GM12873 (cell line): Measurements from ENCODE around the gene HOXB7.

ENCODE experiments used
- CTCF ChIP-seq: IDR thresholded peaks from 2 replicates; pipeline ENCODE4 v1.5.1; 2012; ENCODE audit warnings: low read depth, mild to moderate bottlenecking, moderate library complexity, low read length, control low read depth; ENCODE audit not compliant: insufficient read depth; ENCODE audit errors: missing control alignments

Gene HOXB7

DNA sequence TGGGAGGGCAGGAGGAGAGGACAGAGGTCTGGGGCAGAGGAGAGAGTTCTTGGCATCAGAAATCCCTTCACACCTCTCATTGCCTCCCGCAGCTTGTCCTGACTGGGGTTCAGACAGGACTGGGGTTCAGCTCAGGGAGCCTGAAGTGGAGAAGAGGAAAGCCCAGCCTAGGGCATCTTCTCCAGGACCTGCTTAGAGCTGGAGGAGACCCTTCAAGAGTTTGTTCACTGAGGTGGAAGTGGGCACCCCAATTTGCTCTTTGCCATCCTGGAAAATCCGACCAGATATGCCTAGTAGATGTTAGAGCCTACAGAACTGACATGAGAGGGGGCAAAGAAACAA is 22.8 kb downstream of the HOXB7 start:
- TF ChIP-seq CTCF, result no peak

DNA sequence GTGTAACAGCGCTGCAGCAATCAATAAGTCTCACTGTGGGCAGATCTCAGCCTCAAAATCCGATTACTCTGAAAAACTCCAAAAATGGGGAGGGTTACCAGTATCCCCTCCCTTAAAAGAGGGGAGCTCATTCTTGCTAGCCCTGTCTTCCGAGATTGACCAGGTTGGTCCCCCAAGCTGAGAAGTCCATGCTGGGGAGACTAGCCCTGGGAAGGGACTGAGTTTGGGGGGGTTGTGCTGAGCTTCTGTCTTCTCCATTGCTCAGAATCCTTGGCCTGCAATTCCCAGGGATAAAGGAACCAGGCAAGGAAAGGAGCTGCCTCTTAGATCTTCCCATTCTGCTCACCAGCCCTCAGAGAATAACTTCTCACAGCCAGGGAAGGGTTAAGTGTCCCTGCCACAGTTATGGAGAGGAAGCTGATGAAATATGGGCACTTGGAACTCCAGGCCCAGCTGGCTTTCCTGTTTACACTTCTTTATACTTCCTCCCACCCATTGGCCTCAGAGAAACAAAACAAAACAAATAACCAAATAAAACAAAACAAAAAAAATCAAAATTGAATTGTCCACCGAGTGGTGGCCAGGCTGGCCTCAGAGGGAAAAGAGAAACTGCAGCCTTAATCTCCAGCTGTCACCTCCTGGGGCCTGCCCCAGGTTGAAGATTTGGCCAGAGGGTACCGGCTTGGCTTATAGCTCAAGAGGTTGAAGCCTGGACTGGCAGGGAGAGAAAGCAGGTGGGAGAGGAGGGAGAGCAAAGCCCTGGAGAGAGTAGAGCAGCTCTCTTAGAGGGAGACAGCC is 23.3 kb downstream of the HOXB7 start:
- no peak for TF ChIP-seq CTCF

GRCh38 chr17:48586355-48587258 is 24.2 kb downstream of the HOXB7 start:
- TF ChIP-seq CTCF, result no peak

DNA sequence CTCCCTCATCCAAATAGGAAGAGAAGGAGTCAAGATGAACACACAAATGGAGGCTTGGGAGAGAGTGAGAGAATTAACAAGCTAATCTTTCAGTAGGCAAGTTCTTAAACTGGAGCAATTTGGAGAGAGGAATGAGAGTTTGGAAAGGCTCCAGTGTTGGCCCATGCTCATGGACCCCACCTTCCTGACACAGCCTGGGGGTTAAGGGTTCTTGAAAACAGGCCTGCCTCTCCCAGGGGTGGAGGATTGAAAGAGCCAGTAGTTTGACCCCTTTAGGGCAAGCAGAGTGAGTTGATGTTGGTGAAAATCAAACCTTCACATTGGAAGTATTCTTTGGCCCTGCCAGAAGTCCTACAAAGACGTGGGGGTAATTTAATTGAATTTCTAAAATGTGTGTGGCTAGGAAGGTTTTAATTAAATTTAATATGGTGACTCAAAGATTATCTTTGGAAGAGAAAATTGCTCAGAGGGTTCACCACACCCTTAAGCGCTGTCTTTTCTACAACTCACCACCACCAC is 26.5 kb downstream of the HOXB7 start:
- TF ChIP-seq CTCF, result no peak

DNA sequence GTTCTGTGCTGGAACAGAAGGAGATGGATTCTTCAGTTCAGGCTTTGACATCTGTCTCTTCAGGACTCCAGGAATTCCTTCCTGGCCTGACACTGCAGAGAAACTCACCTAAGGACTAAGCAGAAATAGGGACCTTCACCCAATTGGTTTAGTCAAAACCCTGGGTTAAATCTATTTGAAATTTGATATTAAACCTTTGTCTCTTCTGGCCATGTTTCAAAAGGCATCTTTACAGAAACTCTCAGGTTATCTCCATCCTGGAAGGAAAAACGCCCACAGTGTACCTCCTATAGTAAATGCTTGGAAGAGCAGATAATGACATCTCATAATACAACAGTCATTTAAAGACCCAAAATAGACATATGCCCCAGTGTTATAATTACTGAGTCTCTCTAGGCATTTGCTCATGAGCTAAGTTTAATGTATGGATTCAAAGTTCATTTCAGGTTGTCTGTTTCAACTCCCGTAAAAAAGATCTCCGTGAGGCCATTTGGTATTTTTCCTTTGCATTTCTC is 27.1 kb downstream of the HOXB7 start:
- TF ChIP-seq CTCF, result no peak

DNA sequence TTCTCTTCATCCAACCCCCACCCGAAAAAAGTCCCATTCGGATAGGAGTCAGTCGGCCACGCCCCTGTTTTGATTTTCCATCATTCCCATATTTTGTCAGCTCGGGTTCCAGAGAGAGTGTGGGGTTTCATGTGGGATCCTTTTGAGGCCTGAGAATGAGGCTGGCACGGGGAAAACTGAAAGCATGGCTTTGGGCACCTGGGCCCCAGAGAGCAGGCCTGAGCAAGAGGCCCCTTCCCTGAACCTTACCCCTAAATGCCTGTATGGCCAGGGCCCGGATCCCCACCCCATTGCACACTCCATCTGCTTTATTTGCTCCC is 28.1 kb downstream of the HOXB7 start:
- no peak for TF ChIP-seq CTCF
